Breast epithelium (tissue), 3 donors: ENCODE data around the gene WDR81.

Experiments
- CTCF ChIP-seq, 3 donors: fragments of 450-650 bp; IDR thresholded peaks; one replicate each; pipeline ENCODE4 v1.5.1; 2016 to 2017; ENCODE audit warnings: antibody characterized with exemption in 3 of 3, mild to moderate bottlenecking in 3 of 3, moderate library complexity in 3 of 3
- POLR2A ChIP-seq: fragments of 450-650 bp; IDR thresholded peaks from one replicate; pipeline ENCODE4 v1.6.1; 2016; ENCODE audit warnings: antibody characterized with exemption, mild to moderate bottlenecking, moderate library complexity
- POLR2AphosphoS5 ChIP-seq, 3 donors: sonication (generic); formaldehyde crosslinking; IDR thresholded peaks; one replicate each; pipeline ENCODE4 v1.6.1; 2017; ENCODE audit warnings: antibody characterized with exemption in 3 of 3

- TF ChIP-seq CTCF (IDR thresholded peaks at IDR 0.05) = peak; percentile 46 to 94 (median 81)
- TF ChIP-seq POLR2A = no peak
- TF ChIP-seq POLR2AphosphoS5 (IDR thresholded peaks at IDR 0.05) = peak; percentile 72 to 92 (median 87)
Observed at GRCh38 chr17:1783834-1784611, 59.5 kb downstream of the WDR81 start.
